ENCODE results near the gene CARMIL1.

CARMIL1 gene

GRCh38 chr6:25278914-25279747, at the start of gene CARMIL1:
TSS of gene CARMIL1 (plus strand) at chr6:25279374. CDS start at chr6:25279796, 422 bp downstream.
- peak; percentile 79 for DNase-seq (ENCODE audit: low spot score)

- no peak for DNase-seq (ENCODE audit: low spot score)
Observed at GRCh38 chr6:25229671-25230321, 49.4 kb upstream of the CARMIL1 start.

DNA sequence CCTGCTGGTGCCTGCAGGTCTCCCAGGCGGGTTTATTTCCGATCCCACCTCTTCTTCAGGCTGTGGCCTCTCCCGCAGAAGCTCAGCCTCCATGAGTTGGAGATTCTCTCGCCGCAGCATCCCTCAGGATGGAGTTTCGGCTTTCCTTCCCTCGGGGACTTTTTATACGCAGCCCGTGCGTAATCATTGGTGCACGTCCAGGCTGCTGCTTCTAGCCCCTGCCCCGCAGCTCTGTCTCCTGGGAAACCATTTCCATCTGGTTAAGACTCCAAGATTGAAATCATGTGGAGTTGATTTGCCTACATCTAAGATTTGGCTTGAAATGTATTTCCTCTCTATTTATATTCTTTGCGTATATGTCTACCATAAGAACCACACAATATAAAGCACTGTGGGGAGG, 46.7 kb upstream of the CARMIL1 start:
- no peak for DNase-seq (ENCODE audit: low spot score)

GRCh38 chr6:25233226-25233625, 45.9 kb upstream of the CARMIL1 start:
- no peak for DNase-seq (ENCODE audit: low spot score)

DNA sequence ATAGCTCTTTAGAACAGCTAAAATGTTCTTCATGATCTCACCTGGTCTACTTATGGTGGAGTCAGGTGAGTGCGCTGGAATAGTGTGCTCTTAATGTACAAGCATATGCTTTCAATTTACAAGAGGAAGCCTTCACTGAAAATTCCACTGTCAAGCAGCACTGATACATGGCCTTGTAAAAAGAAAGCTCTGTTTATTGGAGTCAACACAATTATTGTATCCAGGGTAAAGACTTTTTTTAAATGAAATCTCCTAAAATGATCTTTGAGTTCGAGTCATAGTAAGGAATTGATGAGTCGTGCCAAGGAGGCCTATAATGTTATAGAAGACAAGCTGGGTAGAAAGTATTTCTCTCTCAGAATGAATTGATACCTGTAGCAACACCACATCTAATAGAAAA, 41.6 kb upstream of the CARMIL1 start:
- DNase-seq (ENCODE audit: low spot score), result no peak

- no peak for DNase-seq (ENCODE audit: low spot score)
Observed at GRCh38 chr6:25239059-25239458, 40.1 kb upstream of the CARMIL1 start.

DNA sequence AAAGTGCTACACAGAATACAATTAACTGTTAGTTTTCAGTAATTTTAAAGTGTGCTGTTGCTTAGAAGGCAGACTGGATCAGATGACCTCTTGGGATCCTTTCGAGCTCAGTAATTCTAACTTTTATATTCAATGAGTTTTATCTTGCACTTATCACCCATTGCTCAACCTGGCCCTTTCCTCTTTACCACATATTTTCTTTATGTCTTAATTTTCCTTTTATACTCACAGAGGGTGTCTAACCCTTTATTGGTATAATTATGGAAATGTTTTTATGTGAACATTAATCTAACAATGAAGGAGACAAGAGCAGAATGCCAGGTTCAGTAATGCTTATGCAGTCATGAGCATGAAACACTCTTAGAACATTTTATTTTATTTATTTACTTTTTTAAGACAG, 39.7 kb upstream of the CARMIL1 start:
- DNase-seq (ENCODE audit: low spot score), result no peak

DNA sequence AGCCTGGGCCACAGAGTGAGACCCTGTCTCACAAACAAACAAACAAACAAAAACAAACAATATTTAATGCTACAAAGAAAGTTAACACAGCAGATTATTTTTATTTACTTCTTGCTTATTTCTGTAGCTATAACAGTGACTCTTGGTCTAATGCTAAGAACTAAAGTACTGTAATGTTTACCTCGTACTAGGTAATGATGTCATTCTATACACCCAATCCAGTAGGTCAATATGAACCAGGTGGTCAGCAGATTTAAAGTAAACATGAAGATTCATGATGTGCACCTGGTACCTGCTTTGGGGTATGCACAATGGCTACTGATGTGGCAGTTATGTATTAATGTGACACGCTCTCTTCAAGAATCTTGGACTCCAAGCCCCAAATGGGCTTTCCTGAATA, 36.6 kb upstream of the CARMIL1 start:
- DNase-seq (ENCODE audit: low spot score), result no peak

- no peak for DNase-seq (ENCODE audit: low spot score)
Observed at GRCh38 chr6:25244865-25245264, 34.3 kb upstream of the CARMIL1 start.

DNA sequence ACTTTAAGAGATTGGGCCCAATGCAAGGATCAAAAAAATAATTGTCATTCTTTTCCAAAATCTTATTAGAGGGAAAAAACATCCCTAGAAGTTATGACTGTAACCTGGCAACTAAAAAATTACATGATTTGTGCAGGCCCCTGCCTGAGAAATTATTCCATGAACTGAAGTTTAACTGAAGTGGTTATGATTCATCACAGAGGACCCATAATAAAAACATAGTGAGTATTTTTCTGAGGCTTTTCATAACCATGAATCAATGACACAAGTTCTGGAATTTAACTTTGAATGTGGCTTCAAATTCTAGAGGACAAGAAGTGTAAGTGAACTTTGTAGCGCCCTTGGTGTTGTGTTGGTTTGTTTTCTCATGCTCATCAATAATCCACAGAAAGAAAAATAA, 31.1 kb upstream of the CARMIL1 start:
- no peak for DNase-seq (ENCODE audit: low spot score)

- no peak for DNase-seq (ENCODE audit: low spot score)
Observed at GRCh38 chr6:25249133-25249532, 30.0 kb upstream of the CARMIL1 start.

DNA sequence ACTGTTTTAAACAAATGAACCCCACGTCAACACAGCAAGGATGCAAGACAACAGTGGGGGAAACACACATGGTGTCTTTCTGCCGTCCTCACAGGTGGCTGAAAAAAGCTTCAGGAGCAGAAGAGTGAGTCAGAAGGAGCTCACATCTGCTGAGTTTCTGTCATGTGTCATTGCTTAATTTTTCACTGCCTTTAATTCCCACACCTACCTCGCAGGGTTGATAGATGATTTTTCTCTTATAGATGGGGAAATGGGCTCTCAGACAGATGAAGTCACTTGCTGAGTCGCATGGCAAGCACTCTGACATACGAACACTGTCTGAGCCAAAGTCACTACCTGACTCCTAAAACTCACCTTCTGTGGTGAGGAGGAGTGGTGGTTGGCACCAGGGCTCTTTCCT, 28.3 kb upstream of the CARMIL1 start:
- DNase-seq (ENCODE audit: low spot score), result no peak

GRCh38 chr6:25251426-25251825, 27.7 kb upstream of the CARMIL1 start:
- no peak for DNase-seq (ENCODE audit: low spot score)

- DNase-seq (ENCODE audit: low spot score), result no peak
Observed at GRCh38 chr6:25253351-25253750, 25.8 kb upstream of the CARMIL1 start.

- no peak for DNase-seq (ENCODE audit: low spot score)
Observed at GRCh38 chr6:25254671-25255070, 24.5 kb upstream of the CARMIL1 start.

- no peak for DNase-seq (ENCODE audit: low spot score)
Observed at GRCh38 chr6:25257686-25258348, 21.4 kb upstream of the CARMIL1 start.

- no peak for DNase-seq (ENCODE audit: low spot score)
Observed at GRCh38 chr6:25259756-25260155, 19.4 kb upstream of the CARMIL1 start.

GRCh38 chr6:25263657-25264056, 15.5 kb upstream of the CARMIL1 start:
- DNase-seq (ENCODE audit: low spot score), result no peak

GRCh38 chr6:25266456-25267100, 12.6 kb upstream of the CARMIL1 start:
- DNase-seq (ENCODE audit: low spot score), result no peak

- DNase-seq (ENCODE audit: low spot score), result no peak
Observed at GRCh38 chr6:25267662-25268061, 11.5 kb upstream of the CARMIL1 start.

GRCh38 chr6:25270559-25270958, 8.6 kb upstream of the CARMIL1 start:
- no peak for DNase-seq (ENCODE audit: low spot score)

DNA sequence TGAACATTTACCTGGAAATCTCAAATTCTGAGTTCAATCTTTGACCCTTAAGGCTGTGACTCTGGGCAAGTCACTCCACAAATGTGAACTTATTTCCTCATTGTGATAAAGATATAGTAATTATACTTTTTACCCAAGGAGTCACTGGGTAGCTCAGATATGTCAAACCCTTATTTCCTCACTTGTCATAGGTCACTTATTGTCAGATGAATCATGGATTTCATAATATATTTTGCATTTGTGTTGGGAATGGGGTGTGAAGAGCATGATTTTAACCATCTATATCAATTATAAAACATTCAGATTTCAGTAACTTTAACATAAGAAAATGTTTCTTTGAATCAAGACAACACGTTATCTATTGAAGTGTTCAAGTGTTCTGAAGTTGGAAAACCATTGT, 3.7 kb upstream of the CARMIL1 start:
- DNase-seq (ENCODE audit: low spot score), result no peak

DNA sequence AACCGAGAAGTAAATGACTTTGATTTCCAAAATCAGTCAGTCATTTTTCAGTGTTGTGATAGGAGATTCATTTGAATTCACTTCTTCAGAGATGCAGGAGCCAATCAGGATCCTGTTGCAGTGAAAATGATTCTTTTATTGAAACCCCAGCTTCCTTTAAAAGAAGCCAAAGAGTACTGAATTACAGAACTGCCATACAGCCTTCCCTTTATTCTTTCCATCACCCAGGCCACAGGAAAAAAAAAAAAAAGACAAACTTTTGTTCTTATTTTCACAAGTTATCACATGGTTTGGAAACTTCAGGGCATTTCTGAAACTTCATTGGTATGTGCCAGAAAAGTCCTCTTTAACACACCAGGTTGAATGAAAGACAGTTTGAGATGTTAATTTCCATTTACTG, 1.8 kb upstream of the CARMIL1 start:
- no peak for DNase-seq (ENCODE audit: low spot score)
